T-cell (primary cell): Measurements from ENCODE around the gene ATRNL1. TPM values are rescaled to one million over a fixed set of nuclear protein-coding genes. Genes with fewer than 3 reads are reported as not detected.
"Not testable (repeated sequence)": the region's sequence is repeated elsewhere in the genome, so short reads cannot be mapped to it uniquely, and the experiment has no call there.

Experiments
- ATAC-seq, 4 experiments: fragments of 200-7000 bp in 3 of 4; fragments of 150-1000 bp in 1 of 4; cut with Tn5 transposase; replicated peaks in 1 of 4; 1 replicate in 3 of 4; 2 replicates in 1 of 4; pipeline ENCODE4 v1.10.0; 2021; ENCODE audit warnings: moderate library complexity in 3 of 4, mild to moderate bottlenecking in 2 of 4, moderate number of reproducible peaks in 1 of 4
- CTCF ChIA-PET, 2 donors: fragments of 300-600 bp; sonication (Branson Sonifier 250); formaldehyde crosslinking; loops; one replicate each; lab custom pipeline; 2022; ENCODE audit warnings: antibody characterized with exemption in 2 of 2; lab: Charles Lee
- POLR2A ChIA-PET, 2 donors: fragments of 300-600 bp; sonication (Branson Sonifier 250); formaldehyde crosslinking; loops; one replicate each; lab custom pipeline; 2022; ENCODE audit warnings: antibody characterized with exemption in 2 of 2; lab: Charles Lee
- DNase-seq, 35 experiments: peaks; one replicate each; pipeline versions ENCODE4 v3.0.0 to v3.0.0-alpha.2; 2013 to 2023
- H3K27ac ChIP-seq: one replicate; pipeline ENCODE4 v1.5.1; 2013; ENCODE audit warnings: low read length
- H3K27me3 ChIP-seq, 2 experiments: replicated peaks in 1 of 2; 1 replicate in 1 of 2; 2 replicates in 1 of 2; pipeline versions ENCODE4 v1.6.1 to v1.7.0; 2013; ENCODE audit warnings: low read length in 1 of 2, mixed read lengths in 1 of 2; ENCODE audit not compliant: control insufficient read depth in 2 of 2, insufficient read depth in 2 of 2; ENCODE audit errors: extremely low read depth in 1 of 2
- H3K36me3 ChIP-seq, 2 donors: 1 replicate in 1 of 2; 2 replicates in 1 of 2; pipeline versions ENCODE4 v1.6.1 to v1.7.0; 2013; ENCODE audit warnings: low read length in 1 of 2; ENCODE audit not compliant: control insufficient read depth in 2 of 2, insufficient read depth in 1 of 2; ENCODE audit errors: extremely low read depth in 1 of 2
- H3K4me1 ChIP-seq, 2 experiments: 1 replicate in 1 of 2; 2 replicates in 1 of 2; pipeline versions ENCODE4 v1.6.1 to v1.7.0; 2013; ENCODE audit warnings: low read length in 2 of 2, mixed read lengths in 1 of 2; ENCODE audit not compliant: insufficient read depth in 2 of 2, control insufficient read depth in 1 of 2; ENCODE audit errors: extremely low read depth in 1 of 2
- H3K4me3 ChIP-seq, 2 donors: 1 replicate in 1 of 2; 2 replicates in 1 of 2; pipeline versions ENCODE4 v1.5.1 to v1.7.0; 2013; ENCODE audit warnings: mild to moderate bottlenecking in 2 of 2, low read length in 1 of 2, moderate library complexity in 1 of 2; ENCODE audit not compliant: control insufficient read depth in 1 of 2; ENCODE audit errors: extremely low read depth in 1 of 2
- H3K9me3 ChIP-seq: 2 replicates; pipeline ENCODE4 v1.7.0; 2013
- H3K27ac Mint-ChIP-seq, 2 donors: one replicate each; pipeline ENCODE4 v1.8.0; 2020 to 2021; ENCODE audit warnings: mild to moderate bottlenecking in 2 of 2, mixed read lengths in 2 of 2
- H3K27me3 Mint-ChIP-seq, 2 donors: one replicate each; pipeline ENCODE4 v1.8.0; 2021 to 2022; ENCODE audit warnings: mixed read lengths in 2 of 2
- H3K36me3 Mint-ChIP-seq: one replicate; pipeline ENCODE4 v1.8.0; 2021; ENCODE audit warnings: mixed read lengths
- H3K4me1 Mint-ChIP-seq, 3 donors: one replicate each; pipeline ENCODE4 v1.8.0; 2020 to 2022; ENCODE audit warnings: mixed read lengths in 3 of 3, mild to moderate bottlenecking in 1 of 3
- H3K4me3 Mint-ChIP-seq, 3 donors: one replicate each; pipeline ENCODE4 v1.8.0; 2020 to 2022; ENCODE audit warnings: mild to moderate bottlenecking in 3 of 3, mixed read lengths in 3 of 3, moderate library complexity in 3 of 3
- H3K9me3 Mint-ChIP-seq, 3 donors: one replicate each; pipeline ENCODE4 v1.8.0; 2020 to 2022; ENCODE audit warnings: mixed read lengths in 3 of 3
- WGBS: methylation state at CpG from one replicate; pipeline ENCODE4 v1.1.5; 2013; ENCODE audit warnings: missing lambda C conversion rate; ENCODE audit not compliant: insufficient coverage; 5-methylcytosine and 5-hydroxymethylcytosine counted together
- total RNA-seq, 35 experiments: library from RNA in 6 of 35; stranded (reverse) in 6 of 35; fragments of 120-200 nt in 1 of 35; gene quantifications; one replicate each; pipeline versions ENCODE4 v1.2.1 to v1.2.4 and lab custom pipeline; 2013 to 2026

ATRNL1 gene
- total RNA-seq, 5 donors from 2014 or later (not counting 1 experiment from before 2014, with no cell fraction given) = 0.18 to 0.35 (median 0.20) TPM; not detected in 2

DNA sequence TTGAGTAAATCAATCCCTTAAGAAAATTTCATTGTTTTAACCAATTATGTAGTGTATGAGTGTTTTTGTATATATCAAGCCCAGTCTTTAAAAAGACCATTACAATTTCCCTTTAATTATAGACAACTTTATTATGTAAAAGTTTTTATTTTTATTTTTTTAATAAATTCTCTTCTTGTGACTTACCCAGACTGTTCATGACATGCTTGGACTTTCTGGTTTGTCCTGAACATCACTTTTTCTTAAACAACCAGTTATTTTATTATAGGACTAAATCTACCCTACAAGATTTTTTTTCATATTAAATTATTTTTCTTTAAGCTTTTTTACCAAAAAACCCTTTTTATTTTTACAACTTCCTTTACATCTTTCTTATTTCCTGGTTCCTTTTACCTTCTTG lies 410.4 kb downstream of the ATRNL1 start:
- H3K9me3 ChIP-seq = no peaks in the 10 kb centered on the region
- H3K36me3 ChIP-seq = no peaks in the 10 kb centered on the region
- H3K4me1 Mint-ChIP-seq = no peaks in the 10 kb centered on the region
- H3K27me3 ChIP-seq = no peaks in the 10 kb centered on the region
- H3K4me3 Mint-ChIP-seq = no peak overlapping the region
- no peak overlapping the region for H3K27ac Mint-ChIP-seq
- no peak overlapping the region for H3K27ac ChIP-seq
- DNase-seq = no peak
- ATAC-seq = no peak
- no peaks in the 10 kb centered on the region for H3K27me3 Mint-ChIP-seq
- H3K9me3 Mint-ChIP-seq = peaks cover 7 to 22% (median 7%) of the 10 kb centered on the region in 3 donors
- CTCF ChIA-PET = no interaction called here
- POLR2A ChIA-PET = no interaction called here
- H3K4me1 ChIP-seq = no peaks in the 10 kb centered on the region
- no peak overlapping the region for H3K4me3 ChIP-seq
- H3K36me3 Mint-ChIP-seq = no peaks in the 10 kb centered on the region

DNA sequence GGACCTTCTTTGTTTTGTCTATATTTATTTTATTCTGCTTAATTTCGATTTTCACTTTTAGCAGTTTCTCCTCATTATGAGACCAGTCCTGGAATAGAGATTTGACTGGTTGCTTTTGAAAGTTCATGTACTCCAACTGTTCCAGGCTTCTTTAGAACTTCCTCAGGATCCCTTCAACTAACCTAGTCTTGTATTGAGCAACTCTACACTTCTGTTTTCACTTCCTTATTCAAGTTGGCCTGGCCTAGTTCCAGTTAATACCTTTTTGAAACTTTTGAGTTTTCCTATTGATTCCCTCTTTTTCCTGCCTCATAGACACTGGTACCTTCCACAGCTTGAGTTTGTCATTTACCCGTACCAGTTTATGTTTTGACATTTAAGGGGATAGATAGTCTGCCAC lies 421.7 kb downstream of the ATRNL1 start:
- no peaks in the 10 kb centered on the region for H3K27me3 ChIP-seq
- no peaks in the 10 kb centered on the region for H3K36me3 ChIP-seq
- Mint-ChIP-seq H3K27ac (no peak overlapping the region), H3K4me3 (no peak overlapping the region), H3K4me1 (no peaks in the 10 kb centered on the region), H3K9me3 (peaks cover 6 to 19% (median 18%) of the 10 kb centered on the region in 3 donors), H3K36me3 (no peaks in the 10 kb centered on the region), H3K27me3 (no peaks in the 10 kb centered on the region)
- WGBS = no CpG with 5 or more reads among the region's 2 CpGs
- ATAC-seq (no peak), DNase-seq (no peak)
- no peak overlapping the region for H3K4me3 ChIP-seq
- H3K27ac ChIP-seq = no peak overlapping the region
- CTCF ChIA-PET = no interaction called here
- POLR2A ChIA-PET = no interaction called here
- no peaks in the 10 kb centered on the region for H3K4me1 ChIP-seq
- H3K9me3 ChIP-seq = no peaks in the 10 kb centered on the region

DNA sequence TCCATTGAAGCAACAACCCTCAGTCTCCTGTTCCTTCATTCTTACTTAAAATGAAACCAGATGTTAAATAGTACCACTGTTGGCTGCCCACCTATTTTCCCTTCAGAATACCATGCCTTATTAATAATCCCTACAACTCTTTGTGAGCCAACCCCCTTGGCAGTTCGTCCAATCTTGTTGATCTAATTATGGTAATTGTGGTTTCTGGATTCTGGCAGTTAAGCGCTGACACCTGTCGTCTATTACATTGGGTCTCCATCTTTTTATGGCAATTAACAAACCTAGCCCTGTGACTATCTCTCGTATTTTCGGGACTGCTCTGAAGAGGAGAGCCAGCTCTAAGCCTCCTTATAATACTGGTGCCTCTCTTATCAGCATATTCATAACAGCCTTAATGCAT lies 432.0 kb downstream of the ATRNL1 start:
- H3K27ac ChIP-seq = no peak overlapping the region
- ATAC-seq (no peak), DNase-seq (no peak)
- WGBS = 89% methylated on average over 4 of the region's 5 CpGs
- Mint-ChIP-seq H3K36me3 (no peaks in the 10 kb centered on the region), H3K27me3 (no peaks in the 10 kb centered on the region), H3K27ac (no peak overlapping the region), H3K9me3 (peaks cover 18 to 35% (median 21%) of the 10 kb centered on the region in 3 donors), H3K4me1 (no peaks in the 10 kb centered on the region), H3K4me3 (no peak overlapping the region)
- no peaks in the 10 kb centered on the region for H3K36me3 ChIP-seq
- no peaks in the 10 kb centered on the region for H3K9me3 ChIP-seq
- no peaks in the 10 kb centered on the region for H3K4me1 ChIP-seq
- POLR2A ChIA-PET = no interaction called here
- CTCF ChIA-PET = no interaction called here
- no peaks in the 10 kb centered on the region for H3K27me3 ChIP-seq
- no peak overlapping the region for H3K4me3 ChIP-seq

DNA sequence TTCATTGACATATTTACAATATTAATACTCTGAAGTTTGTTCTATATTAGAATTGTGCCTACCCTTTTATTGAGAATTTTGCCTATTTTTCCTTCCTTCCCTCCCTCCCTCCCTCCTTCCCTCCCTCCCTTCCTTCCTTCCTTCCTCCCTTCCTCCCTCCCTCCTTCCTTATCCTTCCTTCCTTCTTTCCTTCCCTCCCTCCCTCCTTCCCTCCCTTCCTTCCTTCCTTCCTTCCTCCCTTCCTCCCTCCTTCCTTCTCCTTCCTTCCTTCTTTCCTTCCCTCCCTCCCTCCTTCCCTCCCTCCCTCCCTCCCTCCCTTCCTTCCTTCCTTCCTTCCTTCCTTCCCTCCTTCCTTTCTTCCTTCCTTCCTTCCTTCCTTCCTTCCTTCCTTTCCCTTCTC lies 434.5 kb downstream of the ATRNL1 start:
- ATAC-seq, H3K27me3 Mint-ChIP-seq, H3K4me3 ChIP-seq, H3K4me1 ChIP-seq, H3K4me3 Mint-ChIP-seq, H3K4me1 Mint-ChIP-seq, DNase-seq, CTCF ChIA-PET, H3K27me3 ChIP-seq, H3K27ac Mint-ChIP-seq, H3K9me3 ChIP-seq, H3K36me3 Mint-ChIP-seq, H3K27ac ChIP-seq, POLR2A ChIA-PET, H3K36me3 ChIP-seq: not testable (repeated sequence)
- peaks cover 17 to 31% (median 18%) of the 10 kb centered on the region in 3 donors for H3K9me3 Mint-ChIP-seq

DNA sequence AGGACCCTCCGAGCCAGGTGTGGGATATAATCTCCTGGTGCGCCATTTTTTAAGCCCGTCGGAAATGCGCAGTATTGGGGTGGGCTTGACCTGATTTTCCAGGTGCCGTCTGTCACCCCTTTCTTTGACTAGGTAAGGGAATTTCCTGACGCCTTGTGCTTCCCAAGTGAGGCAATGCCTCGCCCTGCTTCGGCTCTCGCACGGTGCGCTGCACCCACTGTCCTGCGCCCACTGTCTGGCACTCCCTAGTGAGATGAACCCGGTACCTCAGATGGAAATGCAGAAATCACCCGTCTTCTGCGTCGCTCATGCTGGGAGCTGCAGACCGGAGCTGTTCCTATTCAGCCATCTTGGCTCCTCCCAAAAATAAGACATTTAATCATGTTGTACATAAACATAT lies 443.2 kb downstream of the ATRNL1 start:
- H3K36me3 Mint-ChIP-seq, DNase-seq, H3K27ac Mint-ChIP-seq, H3K27me3 ChIP-seq, POLR2A ChIA-PET, H3K9me3 Mint-ChIP-seq, ATAC-seq, H3K9me3 ChIP-seq, H3K27me3 Mint-ChIP-seq, H3K4me3 ChIP-seq, H3K27ac ChIP-seq, H3K36me3 ChIP-seq, H3K4me3 Mint-ChIP-seq, CTCF ChIA-PET, H3K4me1 Mint-ChIP-seq, H3K4me1 ChIP-seq: not testable (repeated sequence)
- WGBS = 100% methylated on average over 4 of the region's 18 CpGs

DNA sequence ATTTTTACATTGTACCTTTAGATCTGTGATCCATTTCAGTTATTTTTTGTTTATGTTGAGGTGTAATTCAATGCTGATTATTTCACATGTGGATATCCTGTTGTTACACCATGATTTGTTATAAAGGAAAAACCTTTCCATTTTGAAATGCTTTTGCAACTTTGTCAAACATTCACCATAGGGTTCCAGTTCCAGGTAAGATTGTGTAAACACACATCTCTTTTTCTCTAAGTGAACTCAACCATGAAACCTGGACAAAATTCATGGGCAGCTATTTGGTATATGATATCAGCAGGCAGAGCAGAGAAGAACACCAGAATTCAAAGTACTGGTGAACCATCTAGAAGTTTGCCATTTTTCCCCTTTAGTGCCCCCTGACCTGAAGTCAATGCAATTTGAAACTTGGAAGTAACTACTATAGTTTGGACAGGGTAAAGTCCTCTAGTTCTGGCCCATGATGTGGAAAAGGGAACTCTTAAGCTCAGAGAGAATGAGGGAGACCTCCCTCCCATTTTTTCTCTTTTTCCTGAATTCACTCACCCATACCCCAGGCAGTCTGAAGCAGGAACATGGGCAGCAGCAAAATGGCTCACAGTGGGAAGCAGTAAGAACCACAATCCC lies 446.1 kb downstream of the ATRNL1 start:
- Mint-ChIP-seq H3K36me3 (no peaks in the 10 kb centered on the region), H3K9me3 (peaks cover 4 to 7% (median 7%) of the 10 kb centered on the region in 3 donors), H3K27me3 (no peaks in the 10 kb centered on the region), H3K4me1 (no peaks in the 10 kb centered on the region), H3K4me3 (no peak overlapping the region), H3K27ac (no peak overlapping the region)
- POLR2A ChIA-PET = no interaction called here
- no peaks in the 10 kb centered on the region for H3K4me1 ChIP-seq
- CTCF ChIA-PET = no interaction called here
- DNase-seq = no peak
- no peak overlapping the region for H3K27ac ChIP-seq
- no peaks in the 10 kb centered on the region for H3K27me3 ChIP-seq
- no peak overlapping the region for H3K4me3 ChIP-seq
- H3K36me3 ChIP-seq = no peaks in the 10 kb centered on the region
- ATAC-seq = no peak
- no peaks in the 10 kb centered on the region for H3K9me3 ChIP-seq

DNA sequence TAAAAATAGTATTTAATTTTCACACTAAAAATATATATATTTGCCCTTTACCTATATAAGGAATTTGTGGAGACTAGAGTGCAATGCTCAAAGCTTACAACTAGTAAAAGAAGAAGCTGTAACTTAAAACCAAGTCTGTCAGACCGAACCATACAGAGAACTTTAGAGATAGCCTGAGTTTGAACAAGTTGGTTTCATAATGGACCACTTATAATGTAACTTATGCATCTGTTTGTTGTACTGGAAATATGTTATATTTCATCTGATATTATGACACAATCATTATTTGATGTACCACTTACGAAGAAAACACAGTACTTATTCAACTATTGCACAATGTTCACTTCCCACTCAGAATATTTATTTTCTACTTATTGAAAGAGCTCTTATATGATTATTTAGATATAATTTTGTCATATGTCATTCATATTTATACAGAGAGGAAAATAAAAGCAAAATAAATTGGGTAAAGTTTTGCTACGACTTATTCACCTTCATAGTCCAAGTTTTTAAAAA lies 462.8 kb downstream of the ATRNL1 start:
- Histone ChIP-seq H3K27ac (no peak overlapping the region), H3K36me3 (no peaks in the 10 kb centered on the region), H3K4me1 (no peaks in the 10 kb centered on the region), H3K27me3 (no peaks in the 10 kb centered on the region), H3K9me3 (no peaks in the 10 kb centered on the region), H3K4me3 (no peak overlapping the region)
- H3K9me3 Mint-ChIP-seq = peaks cover 0 to 18% (median 5%) of the 10 kb centered on the region in 3 donors
- WGBS = no CpG with 5 or more reads among the region's 3 CpGs
- ChIA-PET CTCF (no interaction called here), POLR2A (no interaction called here)
- no peaks in the 10 kb centered on the region for H3K4me1 Mint-ChIP-seq
- no peak overlapping the region for H3K4me3 Mint-ChIP-seq
- no peak for DNase-seq
- H3K27me3 Mint-ChIP-seq = no peaks in the 10 kb centered on the region
- ATAC-seq = no peak
- no peak overlapping the region for H3K27ac Mint-ChIP-seq
- H3K36me3 Mint-ChIP-seq = no peaks in the 10 kb centered on the region
